Activated CD4-positive, alpha-beta T cell treated with anti-CD3 and anti-CD28 coated beads for 1 hour (primary cell): ENCODE measurements around the gene MFSD1.
A peak's percentile ranks its signal among the peaks of the same experiment; 100 is the strongest.
"Not testable (repeated sequence)": the region's sequence is repeated elsewhere in the genome, so short reads cannot be mapped to it uniquely, and the experiment has no call there.

Source experiments
- DNase-seq: peaks from one replicate; pipeline ENCODE4 v3.0.0-alpha.2; 2020

The MFSD1 gene

DNA sequence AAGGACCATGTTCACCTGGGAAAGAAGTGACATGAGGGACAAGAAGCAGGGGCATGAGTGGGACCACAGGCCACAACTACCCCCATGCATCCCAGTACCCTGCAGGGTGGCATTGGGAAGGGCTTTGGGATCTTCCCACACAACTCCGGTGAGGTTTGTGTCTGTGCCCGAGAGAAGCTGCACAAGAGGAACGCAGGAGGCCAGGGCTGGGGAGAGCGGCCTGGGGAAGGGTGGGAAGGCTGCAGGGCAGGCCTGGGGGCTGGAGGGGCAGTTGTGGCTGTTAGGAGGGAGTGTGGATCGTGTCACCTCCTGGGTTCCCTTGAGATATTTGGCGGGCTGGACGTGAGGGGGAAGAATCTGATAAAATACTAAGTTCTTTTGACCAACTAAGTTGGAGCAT lies 25.3 kb upstream of the MFSD1 start:
- DNase-seq, result no peak

DNA sequence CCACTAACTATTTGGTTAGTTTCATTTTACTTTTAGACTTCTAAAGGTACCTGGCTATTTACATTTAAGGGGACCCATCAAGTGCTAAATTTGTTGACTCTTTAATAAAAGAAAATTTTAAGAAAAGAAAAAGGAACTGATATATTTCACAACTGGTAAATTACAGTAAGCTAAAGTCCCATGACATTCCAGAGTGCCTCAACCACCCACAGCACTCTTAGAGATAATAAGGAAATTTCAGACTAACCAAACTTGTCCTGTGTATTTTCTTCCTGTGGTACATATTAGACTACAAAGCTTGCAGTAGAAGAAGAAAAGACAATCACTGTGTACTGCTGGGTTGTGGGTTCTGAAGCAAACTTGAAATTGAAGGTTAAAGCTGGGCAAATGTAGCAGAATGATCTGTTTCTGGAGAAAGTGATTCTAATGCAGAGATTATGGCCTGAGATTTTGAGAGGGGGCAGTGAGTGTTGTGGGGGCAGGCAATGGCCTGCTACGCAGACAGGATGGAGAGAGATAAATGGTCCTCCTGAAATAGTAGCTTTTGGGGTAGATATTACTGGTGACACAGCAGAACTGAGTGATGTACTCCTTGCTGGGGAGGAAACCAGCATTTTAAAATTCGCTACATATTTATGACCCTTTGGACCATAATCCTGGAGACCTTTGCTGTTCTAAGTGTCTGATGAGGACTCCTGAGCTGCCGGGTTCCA lies 24.5 kb upstream of the MFSD1 start:
- DNase-seq, result no peak

DNA sequence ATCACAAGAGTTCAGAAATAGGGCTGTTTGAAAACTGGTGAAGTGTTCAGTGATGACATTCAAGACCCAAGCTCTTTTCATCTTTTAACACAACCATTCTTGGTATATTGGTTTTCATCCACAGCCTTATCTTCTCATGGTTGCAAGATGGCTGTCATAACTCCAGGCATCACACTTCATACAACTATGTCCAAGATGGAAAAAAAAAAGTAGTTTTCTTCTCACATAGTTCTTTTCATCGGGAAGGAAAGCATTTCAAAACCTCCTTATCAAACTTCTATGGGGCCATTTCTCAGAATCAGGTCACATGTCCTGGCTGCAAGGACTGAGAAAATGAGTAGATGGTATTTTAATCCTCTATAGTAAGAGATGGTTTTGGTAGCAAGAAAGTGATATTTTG lies 21.1 kb upstream of the MFSD1 start:
- DNase-seq, result no peak

DNA sequence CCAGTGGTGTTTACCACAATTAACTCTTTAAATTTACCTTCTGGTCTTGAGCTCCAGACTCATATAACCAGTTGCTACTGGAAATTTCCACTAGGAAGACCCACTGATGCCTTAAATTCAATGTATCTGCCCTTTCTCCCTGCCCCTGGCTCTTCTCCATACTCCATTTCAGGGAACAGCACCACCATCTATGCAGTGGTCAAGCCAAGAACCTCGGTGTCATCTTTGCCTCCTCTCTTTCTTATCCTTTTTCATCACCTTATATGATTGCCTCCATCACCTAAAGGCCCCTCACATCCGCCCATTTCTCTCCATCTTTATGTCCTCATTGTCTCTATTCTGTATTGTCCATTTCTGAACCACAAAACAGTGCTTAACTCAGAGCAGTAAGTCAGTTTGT lies 20.7 kb upstream of the MFSD1 start:
- DNase-seq, result no peak

DNA sequence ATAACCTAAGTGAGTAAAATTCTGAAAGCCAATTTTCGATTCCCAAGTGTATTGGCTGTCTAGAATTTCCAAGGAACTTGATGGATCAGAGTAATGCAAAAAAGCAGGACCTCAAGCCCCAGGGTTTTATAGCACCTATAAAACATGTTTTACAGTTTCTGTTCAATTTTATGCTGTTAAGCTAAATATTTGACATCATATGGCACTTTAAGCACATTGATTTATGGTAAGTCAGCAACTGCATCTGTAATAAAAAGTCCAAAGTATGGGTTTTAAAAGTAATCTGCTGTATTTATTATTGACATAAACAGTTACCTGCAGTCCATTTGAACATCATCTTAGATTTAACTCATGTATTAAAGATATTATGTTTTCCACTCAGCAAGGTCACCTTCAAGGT lies 20.0 kb upstream of the MFSD1 start:
- DNase-seq, result no peak

DNA sequence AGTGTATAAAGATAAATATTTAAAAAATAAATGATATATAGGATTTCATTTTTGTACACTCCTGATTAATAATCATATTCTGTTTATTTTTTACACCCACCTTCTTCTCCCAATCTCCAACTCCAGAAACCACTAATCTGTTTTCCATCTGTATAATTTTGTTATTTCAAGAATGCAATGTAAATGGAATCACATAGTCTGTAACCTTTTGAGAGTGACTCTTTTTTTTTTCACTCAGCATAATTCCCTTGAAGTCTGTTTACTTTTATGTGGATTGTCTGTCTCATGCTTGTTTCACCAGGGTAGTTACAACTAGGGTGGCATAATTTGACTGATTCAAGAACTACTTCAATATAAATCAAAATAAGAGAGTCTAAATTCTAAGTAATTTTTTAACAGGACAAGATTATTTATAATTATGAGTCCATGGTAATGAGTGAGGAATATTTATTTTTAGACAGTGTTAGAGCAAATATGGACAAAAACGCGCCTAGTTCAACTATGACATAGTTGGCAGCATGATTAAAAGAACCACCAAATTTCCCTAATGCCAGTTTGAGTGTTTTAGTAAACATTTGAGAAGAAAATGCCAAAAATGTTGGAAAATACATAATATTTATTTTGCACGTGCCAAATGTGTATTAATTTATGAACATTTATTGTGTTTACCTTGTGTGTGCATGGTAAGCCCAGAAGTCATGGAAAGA lies 19.4 kb upstream of the MFSD1 start:
- DNase-seq, result no peak

DNA sequence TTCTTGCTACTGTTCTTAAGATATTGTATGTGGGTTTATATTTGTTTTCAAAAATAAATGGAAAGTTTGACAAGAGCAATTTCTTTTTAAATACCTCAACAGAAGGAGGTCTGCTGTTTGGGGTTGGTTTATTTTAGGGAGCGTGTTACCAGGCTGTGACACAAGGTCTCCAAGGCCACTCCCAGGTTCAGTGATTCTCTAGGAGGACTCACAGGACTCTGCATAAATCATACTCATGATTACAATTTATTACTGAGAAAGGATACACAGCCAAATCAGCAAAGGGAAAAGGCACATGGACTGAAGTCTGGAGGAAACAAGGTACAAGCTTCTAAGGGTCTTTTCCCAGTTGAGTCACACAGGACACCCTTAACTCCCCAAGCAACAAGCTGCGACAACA lies 18.8 kb upstream of the MFSD1 start:
- no peak for DNase-seq

DNA sequence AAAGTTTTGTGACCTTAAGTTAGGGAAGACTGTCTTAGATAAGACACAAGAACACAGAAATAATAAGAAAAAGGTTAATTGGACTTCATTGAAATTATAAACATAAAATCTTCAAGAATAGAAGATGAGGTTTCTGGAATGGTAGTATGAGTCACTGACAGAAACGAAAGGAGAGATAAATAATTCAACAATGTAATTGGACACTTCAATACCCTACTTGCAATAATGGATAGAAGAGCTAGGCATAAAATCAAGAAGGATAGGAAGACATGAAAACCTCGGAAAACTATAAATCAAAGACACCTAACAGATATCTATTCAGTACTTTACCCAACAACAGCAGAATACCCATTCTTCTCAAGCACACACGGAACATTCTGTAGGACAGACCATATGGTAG lies 15.9 kb upstream of the MFSD1 start:
- DNase-seq, result no peak

DNA sequence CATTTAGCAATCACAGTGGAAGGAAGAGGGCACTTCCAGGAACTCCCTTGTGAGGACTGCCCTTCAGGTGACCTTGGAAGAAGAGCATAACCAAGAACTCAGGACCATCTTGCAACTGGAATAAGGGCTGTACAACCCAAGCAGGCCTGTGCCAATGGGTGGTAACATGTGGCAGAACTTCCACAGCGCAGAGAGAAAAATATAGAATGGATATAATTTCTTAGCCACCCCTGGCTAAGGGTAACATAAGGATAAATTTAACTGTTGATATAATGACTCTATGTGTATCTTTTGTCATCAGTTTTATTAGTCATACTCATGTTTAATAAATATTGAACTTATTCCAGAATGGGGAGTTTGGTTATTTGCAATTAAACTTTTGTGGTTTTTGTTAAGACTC lies 13.4 kb upstream of the MFSD1 start:
- no peak for DNase-seq

DNA sequence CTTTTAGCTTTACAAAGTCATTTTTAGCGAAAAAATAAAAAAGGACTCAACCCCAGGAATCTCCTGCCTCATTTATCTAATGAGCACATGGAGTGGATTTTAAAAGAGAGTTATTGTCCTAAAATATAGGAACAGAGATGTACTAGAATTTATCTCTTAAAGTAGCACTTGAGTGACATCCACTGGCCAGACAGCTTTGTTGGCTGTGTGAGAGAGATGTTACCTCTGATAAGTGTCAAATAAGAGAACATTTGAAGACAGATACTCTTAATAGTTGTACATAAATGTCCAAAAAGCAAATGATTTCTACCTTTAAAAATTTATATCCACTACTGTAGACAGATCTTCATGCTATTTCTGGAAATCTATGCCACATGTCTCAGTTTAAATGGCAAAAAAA lies 12.3 kb upstream of the MFSD1 start:
- DNase-seq, result no peak

DNA sequence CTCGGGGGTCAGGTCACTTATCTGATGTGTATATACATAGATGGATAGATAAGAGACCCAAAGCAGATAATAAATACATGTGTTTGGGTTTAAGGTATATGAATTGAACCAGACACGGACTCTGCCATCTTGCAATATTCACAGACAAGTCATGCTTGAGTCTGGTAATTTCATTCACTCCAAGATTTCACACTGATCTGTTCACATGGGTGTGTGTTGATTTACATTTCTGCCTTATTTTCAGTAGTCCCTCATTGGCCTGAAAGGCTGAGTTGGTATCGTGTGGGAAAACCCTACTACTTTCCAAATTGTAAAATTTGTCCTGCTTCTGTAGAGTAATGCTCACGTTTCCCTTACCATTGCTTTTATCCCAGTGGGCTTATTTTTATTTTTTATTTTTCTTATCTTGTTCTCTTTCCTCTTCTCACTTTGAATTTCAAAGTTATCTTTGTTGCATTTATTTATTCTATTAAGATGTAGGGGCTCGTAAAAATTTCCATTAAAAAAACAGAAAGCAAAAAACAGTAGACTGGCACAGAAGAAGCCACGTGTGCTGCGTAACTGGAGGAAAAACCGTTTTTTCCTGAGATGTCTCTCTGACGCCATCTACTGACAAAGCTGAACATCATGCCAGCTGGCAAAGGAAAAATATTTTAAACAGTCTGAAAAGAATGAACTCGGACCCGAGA lies 10.8 kb upstream of the MFSD1 start:
- DNase-seq, result no peak

DNA sequence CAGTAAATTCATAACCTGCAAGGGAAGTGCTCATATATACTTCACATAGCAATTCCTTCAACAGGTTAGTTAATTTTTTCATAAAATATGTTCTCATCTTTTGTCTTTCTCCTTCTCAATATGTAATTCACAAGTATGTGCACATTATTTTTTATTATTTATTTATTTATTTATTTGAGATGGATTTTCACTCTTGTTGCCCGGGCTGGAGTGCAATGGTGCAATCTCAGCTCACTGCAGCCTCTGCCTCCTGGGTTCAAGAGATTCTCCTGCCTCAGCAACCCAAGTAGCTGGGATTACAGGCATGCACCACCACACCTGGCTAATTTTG lies 10.3 kb upstream of the MFSD1 start:
- DNase-seq, result not testable (repeated sequence)

DNA sequence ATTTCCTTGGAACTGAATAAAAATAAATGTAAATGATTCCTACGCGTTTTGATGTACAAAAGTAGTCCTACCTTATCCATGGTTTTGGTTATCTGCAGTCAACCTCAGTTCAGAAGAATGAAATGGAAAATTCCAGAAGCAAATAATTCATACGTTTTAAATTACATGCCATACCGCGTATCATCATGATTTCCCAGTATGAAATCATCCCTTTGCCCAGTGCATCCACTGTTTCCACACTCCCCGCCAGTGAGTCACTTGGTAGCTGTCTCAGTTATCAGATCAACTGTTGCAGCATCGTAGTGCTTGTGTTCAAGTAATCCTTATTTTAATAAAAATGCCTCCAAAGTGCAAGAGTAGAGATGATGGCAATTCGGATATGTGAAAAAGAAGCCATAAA lies 9.1 kb upstream of the MFSD1 start:
- DNase-seq, result no peak

DNA sequence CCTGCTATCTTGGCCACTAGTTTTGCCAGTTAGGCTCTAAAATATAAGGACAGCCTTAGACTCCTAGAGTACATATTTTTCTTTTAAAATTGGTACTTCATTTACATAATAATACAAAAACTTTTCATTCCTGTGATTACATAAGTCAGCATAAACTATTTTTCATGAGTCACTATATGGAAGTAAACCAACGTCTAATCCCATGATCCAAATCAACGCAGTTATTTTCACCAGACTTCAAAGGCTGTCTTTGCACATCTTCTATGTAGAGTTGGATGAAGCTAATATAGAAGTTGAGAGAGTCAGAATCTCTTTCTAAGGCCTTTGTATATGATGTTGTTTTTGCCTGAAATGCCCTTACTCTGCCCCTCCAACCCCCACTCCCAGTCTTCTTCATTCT lies 7.6 kb upstream of the MFSD1 start:
- DNase-seq, result no peak

DNA sequence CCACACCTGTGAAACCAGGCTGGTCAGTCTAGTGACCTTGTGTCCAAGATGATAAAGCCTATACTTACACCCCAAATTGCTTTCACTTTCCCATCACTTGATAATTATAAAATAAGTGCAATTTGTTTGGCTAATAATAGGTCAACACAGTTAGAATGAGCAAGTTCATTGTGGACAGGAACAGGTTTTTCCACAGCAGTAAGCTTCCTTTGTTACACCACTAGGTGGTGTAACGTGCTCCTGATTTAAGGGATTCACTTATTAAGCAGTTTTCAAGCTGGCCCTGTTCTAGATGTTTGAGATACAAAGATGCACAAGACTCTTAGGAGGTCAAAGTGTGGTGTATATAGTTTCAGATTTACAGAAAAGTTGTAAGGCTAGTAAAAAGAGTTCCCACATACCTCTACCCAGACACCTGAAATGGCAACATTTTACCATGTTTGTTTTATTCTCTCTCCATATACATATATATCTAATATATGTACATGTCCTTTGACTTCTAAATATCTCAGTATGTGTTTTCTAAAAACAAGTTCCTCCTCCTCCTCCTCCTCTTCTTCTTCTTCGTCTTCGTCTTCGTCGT lies 6.8 kb upstream of the MFSD1 start:
- DNase-seq, result no peak

DNA sequence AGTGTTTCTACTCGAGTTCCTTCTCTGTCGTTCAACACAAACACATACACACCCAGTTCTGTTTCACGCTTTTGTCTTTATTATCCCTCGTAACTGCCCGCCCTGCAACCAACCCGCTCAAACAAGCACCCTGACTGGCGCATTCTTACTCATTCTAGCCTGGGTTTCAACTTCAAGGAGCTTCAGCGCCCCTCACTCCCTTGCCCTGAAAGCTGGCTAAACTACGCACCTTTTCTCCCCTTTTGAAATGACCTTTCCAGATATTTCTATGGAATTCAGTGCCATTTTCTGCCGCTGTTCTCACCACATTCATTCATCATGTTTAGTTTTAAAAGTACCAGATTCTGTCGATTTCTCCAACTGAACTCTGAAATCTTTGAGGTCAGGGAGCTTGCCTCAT lies 653 bp upstream of the MFSD1 start:
- no peak for DNase-seq

DNA sequence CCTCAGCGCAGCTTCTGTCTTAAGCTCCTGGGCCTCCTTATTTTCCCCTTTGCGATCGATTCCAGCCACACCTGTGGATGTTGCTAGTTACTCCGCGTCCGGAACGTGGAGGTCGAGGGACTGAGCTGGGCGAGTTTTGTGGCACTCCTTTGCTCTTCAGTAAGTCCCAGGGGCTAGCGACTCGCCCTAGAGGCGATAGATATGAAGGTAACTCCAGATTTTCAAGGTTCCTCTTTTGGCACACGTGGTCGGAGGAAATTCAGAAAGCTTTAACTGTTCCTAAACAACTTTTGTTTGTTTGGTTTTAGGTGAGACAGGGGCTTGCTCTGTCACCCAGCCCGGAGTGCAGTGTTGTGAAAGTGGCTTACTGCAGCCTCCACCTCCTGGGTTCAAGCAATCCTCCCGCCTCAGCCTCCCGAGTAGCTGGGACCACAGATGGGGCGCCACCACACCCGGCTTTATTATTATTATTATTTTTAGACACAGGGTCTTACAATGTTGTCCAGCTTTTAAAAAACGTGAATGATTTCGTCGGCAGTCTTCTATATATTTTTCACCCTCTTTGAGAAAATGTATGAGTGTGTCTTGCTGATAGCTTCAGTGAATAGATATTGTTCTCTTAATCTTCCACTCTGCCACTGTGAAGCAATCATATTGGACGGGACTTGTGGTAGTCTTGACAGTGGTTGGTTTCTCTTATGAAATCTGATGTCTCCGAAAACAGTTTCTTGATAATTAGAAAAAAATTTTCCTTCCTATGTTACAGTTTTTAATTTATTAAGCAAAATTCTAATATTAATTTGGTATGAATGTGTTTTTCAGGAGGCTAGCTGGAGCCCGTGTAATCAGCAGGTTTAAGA lies 785 bp downstream of the MFSD1 start:
- DNase-seq, result peak; percentile 8

DNA sequence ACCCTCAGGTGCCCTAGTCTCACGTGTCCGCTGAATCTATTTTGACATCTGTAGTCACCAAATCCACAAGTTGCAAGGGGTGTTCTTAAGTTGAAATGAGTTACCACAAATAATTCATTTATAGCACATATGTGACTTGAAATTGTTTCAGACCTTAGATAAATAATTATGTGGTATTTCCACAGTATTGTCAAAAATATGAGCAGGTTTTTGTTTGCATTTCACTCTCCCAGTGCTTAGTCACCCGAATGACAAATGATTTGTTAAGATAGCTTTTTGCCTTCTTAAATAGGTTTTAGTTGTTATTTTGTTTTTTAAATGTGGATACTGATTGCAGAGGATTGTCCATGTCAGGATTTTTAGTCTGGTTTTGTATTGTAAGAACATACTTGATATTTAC lies 2.6 kb downstream of the MFSD1 start:
- no peak for DNase-seq

DNA sequence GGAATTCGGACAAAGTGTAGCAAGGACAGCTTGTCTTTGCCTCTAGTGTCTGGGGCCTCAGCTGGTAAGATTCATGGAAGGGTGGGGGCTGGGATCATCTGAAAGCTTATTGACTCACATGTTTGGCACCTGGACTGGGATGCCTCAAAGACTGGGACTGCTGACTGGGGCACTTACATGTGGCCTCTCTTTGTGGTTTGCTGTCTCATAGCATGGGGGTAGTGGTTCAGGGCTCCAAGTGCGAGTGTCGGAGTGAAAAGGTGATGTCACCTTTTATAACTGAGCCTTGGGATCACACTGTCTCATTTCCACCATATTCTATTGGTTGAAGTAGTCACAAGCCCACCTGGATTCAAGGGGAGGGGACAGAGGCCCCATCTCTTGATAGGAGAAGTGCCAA lies 6.8 kb downstream of the MFSD1 start:
- DNase-seq, result no peak

DNA sequence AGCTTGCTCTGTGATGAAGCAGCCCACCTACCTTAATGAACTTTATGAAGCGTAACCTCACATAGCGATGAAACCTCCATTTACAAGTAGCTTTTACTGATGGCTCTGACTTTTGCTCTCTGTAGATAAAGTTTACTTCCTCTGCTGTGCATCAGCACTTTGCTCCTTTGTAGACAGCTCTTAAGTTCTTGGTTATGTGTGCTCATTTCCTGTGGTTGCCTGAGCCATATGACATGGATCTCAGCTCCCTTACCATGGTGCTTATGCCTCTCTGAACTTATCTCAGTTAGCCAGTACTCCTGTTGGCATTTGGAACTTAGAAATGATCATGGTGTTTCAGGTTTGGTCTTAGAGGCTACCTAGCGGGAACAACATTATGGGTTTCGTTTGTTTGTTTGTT lies 7.8 kb downstream of the MFSD1 start:
- DNase-seq, result no peak

DNA sequence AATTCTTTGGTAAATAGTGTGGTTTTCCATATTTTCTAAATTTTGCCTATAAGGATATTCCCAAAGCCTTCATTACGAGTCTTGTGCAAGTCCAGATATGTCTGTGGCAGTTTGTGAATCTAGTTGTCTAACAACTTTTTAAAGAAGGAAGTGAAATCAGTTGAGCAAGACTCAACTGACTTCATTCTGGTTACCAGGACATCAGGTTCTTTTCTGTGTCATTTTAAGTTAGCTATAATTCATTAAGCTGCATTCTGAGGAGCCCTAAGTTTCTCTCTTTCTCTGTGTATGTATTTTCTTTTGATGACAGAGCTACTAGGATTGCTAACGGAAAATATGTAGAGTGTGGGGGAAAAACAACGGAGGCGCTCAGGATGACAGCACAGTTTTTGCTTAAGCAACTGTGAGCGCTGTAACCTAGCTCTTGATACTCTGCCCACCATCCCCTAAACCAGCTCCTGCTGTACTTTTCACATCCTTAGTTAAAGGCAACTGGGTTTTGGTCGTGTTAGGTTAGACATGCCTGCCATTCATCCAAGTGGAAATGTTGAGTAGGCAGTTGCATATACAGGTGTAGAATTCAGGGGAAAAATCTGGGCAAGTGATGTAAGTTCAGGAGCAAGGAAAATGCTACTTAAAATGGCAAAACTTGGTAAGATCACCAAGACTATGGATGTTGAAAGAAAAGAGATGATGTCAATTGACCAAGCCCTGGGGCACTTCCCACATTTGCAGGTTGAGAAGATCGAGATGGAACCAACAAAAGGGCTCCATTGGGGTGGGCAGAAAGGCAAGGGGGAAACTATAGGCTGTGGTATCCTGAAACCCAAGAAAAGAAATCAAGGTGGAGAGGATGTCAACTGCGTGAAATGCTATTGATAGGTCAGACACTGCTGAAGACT lies 9.2 kb downstream of the MFSD1 start:
- no peak for DNase-seq

DNA sequence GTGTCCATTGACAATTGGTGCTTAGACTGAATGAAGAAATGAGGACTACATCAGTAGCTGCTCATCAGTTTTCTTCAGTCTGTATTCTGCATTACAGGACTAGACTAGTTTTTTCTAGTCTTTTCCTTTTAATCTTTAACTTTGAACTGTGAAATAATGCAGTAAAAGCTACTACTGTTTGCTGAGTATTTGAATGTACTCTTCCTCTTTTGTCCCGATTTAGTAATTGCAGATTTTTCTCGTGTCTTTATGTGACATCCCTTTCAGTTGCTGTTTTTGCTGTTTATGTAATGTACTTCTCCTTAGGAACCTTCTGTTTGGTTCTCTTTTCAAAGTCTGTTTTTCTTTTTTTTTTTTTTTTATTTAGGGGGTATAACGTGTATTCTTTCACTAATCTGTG lies 17.4 kb downstream of the MFSD1 start:
- DNase-seq, result no peak
